ENCODE data around the gene POFUT2. TPM values are rescaled to one million over a fixed set of nuclear protein-coding genes. Genes with fewer than 3 reads are reported as not detected.

Gene POFUT2
- total RNA-seq, 1 donor = 35.8 TPM

- Histone ChIP-seq H2AFZ (ENCODE audit: low read length) (no peak overlapping the region), H3K27me3 (ENCODE audit: insufficient read depth, low read length) (peaks cover 37% of the 10 kb centered on the region), H3K4me1 (ENCODE audit: insufficient read depth, low read length) (peaks cover 5% of the 10 kb centered on the region), H4K20me1 (ENCODE audit: insufficient read depth, low read length) (peaks cover 6% of the 10 kb centered on the region), H3K4me3 (ENCODE audit: insufficient read depth, low read length) (no peak overlapping the region), H3K27ac (ENCODE audit: low read depth, low read length) (no peak overlapping the region), H3K9me3 (ENCODE audit: low read depth, low read length) (no peaks in the 10 kb centered on the region), H3K36me3 (ENCODE audit: insufficient read depth, low read length) (no peaks in the 10 kb centered on the region), H3K79me2 (ENCODE audit: insufficient read depth, low read length) (no peaks in the 10 kb centered on the region), H3K4me2 (ENCODE audit: insufficient read depth, low read length) (no peak overlapping the region)
- TF ChIP-seq CTCF (IDR thresholded peaks at IDR 0.05; ENCODE audit: extremely low read depth, low read depth, low read length) = no peak
- peak; percentile 55 for DNase-seq (ENCODE audit: insufficient read length, low spot score, missing footprints)
Measured at GRCh38 chr21:45257673-45258341, 29.9 kb downstream of the POFUT2 start.

- H3K4me3 ChIP-seq (ENCODE audit: insufficient read depth, low read length) = no peak overlapping the region
- H3K27ac ChIP-seq (ENCODE audit: low read depth, low read length) = no peak overlapping the region
- DNase-seq (ENCODE audit: insufficient read length, low spot score, missing footprints) = peak; percentile 78
- H3K27me3 ChIP-seq (ENCODE audit: insufficient read depth, low read length) = peaks cover 37% of the 10 kb centered on the region
- no peaks in the 10 kb centered on the region for H3K9me3 ChIP-seq (ENCODE audit: low read depth, low read length)
- no peak overlapping the region for H3K4me2 ChIP-seq (ENCODE audit: insufficient read depth, low read length)
- H3K4me1 ChIP-seq (ENCODE audit: insufficient read depth, low read length) = peaks cover 5% of the 10 kb centered on the region
- peaks cover 2% of the 10 kb centered on the region for H4K20me1 ChIP-seq (ENCODE audit: insufficient read depth, low read length)
- H3K79me2 ChIP-seq (ENCODE audit: insufficient read depth, low read length) = no peaks in the 10 kb centered on the region
- no peaks in the 10 kb centered on the region for H3K36me3 ChIP-seq (ENCODE audit: insufficient read depth, low read length)
- no peak overlapping the region for H2AFZ ChIP-seq (ENCODE audit: low read length)
- TF ChIP-seq CTCF (IDR thresholded peaks at IDR 0.05; ENCODE audit: extremely low read depth, low read depth, low read length) = no peak
Measured at GRCh38 chr21:45256912-45257672, 30.6 kb downstream of the POFUT2 start.

GRCh38 chr21:45256021-45256911 is 31.4 kb downstream of the POFUT2 start:
- Histone ChIP-seq H3K4me1 (ENCODE audit: insufficient read depth, low read length) (peaks cover 5% of the 10 kb centered on the region), H3K27me3 (ENCODE audit: insufficient read depth, low read length) (peaks cover 37% of the 10 kb centered on the region), H3K4me3 (ENCODE audit: insufficient read depth, low read length) (no peak overlapping the region), H3K9me3 (ENCODE audit: low read depth, low read length) (no peaks in the 10 kb centered on the region), H3K79me2 (ENCODE audit: insufficient read depth, low read length) (no peaks in the 10 kb centered on the region), H4K20me1 (ENCODE audit: insufficient read depth, low read length) (no peaks in the 10 kb centered on the region), H3K27ac (ENCODE audit: low read depth, low read length) (no peak overlapping the region), H3K4me2 (ENCODE audit: insufficient read depth, low read length) (no peak overlapping the region), H3K36me3 (ENCODE audit: insufficient read depth, low read length) (no peaks in the 10 kb centered on the region), H2AFZ (ENCODE audit: low read length) (no peak overlapping the region)
- DNase-seq (ENCODE audit: insufficient read length, low spot score, missing footprints) = peak; percentile 62
- TF ChIP-seq CTCF (IDR thresholded peaks at IDR 0.05; ENCODE audit: extremely low read depth, low read depth, low read length) = no peak

Data from osteoblast (primary cell).